Parathyroid adenoma (tissue), 2 donors: Measurements from ENCODE around the gene TMEM50B.
"Not testable (repeated sequence)": the region's sequence is repeated elsewhere in the genome, so short reads cannot be mapped to it uniquely, and the experiment has no call there.

Experiments
- H2AFZ ChIP-seq: fragments of 300-600 bp; sonication (generic); one replicate; pipeline ENCODE4 v1.7.0; 2017; ENCODE audit warnings: antibody characterized with exemption, mild to moderate bottlenecking
- H3K27ac ChIP-seq: fragments of 300-600 bp; sonication (generic); one replicate; pipeline ENCODE4 v1.7.0; 2017
- H3K27me3 ChIP-seq: fragments of 300-600 bp; sonication (generic); one replicate; pipeline ENCODE4 v1.7.0; 2017; ENCODE audit warnings: low read length; ENCODE audit not compliant: control insufficient read depth, insufficient read depth
- H3K36me3 ChIP-seq: fragments of 300-600 bp; sonication (generic); one replicate; pipeline ENCODE4 v1.7.0; 2017; ENCODE audit warnings: low read length; ENCODE audit not compliant: control insufficient read depth, insufficient read depth
- H3K4me1 ChIP-seq: fragments of 300-600 bp; sonication (generic); one replicate; pipeline ENCODE4 v1.7.0; 2017; ENCODE audit warnings: control low read depth
- H3K4me2 ChIP-seq: fragments of 300-600 bp; sonication (generic); one replicate; pipeline ENCODE4 v1.7.0; 2017; ENCODE audit warnings: low read length
- H3K4me3 ChIP-seq: fragments of 300-600 bp; sonication (generic); one replicate; pipeline ENCODE4 v1.7.0; 2017; ENCODE audit warnings: low read depth, low read length
- H3K79me2 ChIP-seq: fragments of 300-600 bp; sonication (generic); one replicate; pipeline ENCODE4 v1.7.0; 2017; ENCODE audit warnings: control low read depth
- H3K9ac ChIP-seq: fragments of 300-600 bp; sonication (generic); one replicate; pipeline ENCODE4 v1.7.0; 2017; ENCODE audit warnings: mild to moderate bottlenecking
- H3K9me3 ChIP-seq: fragments of 300-600 bp; sonication (generic); one replicate; pipeline ENCODE4 v1.7.0; 2017; ENCODE audit warnings: low read length; ENCODE audit not compliant: control insufficient read depth
- CTCF ChIP-seq: fragments of 300-600 bp; sonication (generic); IDR thresholded peaks from one replicate; pipeline ENCODE4 v1.7.0; 2017; ENCODE audit warnings: antibody characterized with exemption, mild to moderate bottlenecking
- donor health status: primary hyperparathyroidism.

TMEM50B gene

DNA sequence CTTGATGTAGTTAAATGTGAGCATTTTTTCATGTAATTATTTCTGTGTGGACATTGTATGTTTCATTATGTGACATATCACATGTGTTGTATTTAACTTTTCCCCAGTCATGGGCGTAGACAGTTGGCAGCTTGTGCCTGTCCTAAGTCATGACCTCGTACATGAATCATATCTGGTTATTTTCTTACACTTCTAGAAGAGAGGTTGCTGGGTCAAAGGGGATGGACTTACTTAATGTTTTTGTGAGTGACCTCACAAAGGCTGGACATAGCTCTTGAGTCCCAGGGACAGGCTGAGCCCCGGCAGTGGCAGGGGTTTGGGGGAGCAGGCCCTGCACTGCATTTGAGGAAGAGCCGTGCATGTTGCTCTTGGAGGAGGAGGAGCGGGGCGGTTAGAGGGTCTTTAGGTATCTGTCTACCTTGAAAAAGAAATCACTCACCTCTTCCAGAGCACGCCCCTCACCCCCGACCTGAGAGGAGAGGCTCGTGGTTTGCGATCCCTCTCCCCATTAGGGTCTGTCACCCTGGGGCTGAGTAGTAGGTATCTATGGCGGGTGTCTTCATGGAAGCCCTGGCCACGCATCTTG, 60.1 kb downstream of the TMEM50B start:
- H3K79me2 ChIP-seq: peaks cover 2% of the 10 kb centered on the region
- H3K27me3 ChIP-seq: no peaks in the 10 kb centered on the region
- no peaks in the 10 kb centered on the region for H3K9me3 ChIP-seq
- H3K4me3 ChIP-seq: no peak overlapping the region
- no peak for TF ChIP-seq CTCF
- H3K4me1 ChIP-seq: no peaks in the 10 kb centered on the region
- H3K27ac ChIP-seq: no peak overlapping the region
- H2AFZ ChIP-seq: no peak overlapping the region
- no peaks in the 10 kb centered on the region for H3K36me3 ChIP-seq
- H3K4me2 ChIP-seq: no peak overlapping the region
- H3K9ac ChIP-seq: no peak overlapping the region

DNA sequence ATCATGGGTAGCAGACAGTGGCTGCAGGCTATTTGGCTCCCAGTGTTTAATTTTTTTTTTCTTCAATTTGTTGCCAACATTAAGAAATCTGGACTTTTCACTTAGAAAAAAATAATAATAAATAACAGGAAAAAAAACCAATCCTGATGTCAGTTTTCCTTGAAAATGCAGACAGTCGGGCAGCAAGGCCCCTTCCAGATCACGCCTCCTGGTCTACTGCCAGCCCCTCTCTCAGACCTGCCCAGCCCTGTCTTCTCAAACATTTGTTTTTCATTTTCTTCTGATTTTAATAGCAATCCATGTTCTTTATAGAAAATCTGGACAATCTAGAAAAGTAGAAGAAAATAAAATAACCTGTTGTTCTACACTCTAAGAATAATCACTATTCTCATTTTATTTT, 61.1 kb downstream of the TMEM50B start:
- Histone ChIP-seq H3K27me3 (no peaks in the 10 kb centered on the region), H3K27ac (no peak overlapping the region), H3K9me3 (no peaks in the 10 kb centered on the region), H3K79me2 (peaks cover 2% of the 10 kb centered on the region), H2AFZ (no peak overlapping the region), H3K4me1 (no peaks in the 10 kb centered on the region), H3K9ac (no peak overlapping the region), H3K4me2 (no peak overlapping the region), H3K36me3 (no peaks in the 10 kb centered on the region), H3K4me3 (no peak overlapping the region)
- no peak for TF ChIP-seq CTCF

- Histone ChIP-seq H3K79me2 (no peaks in the 10 kb centered on the region), H3K9me3 (no peaks in the 10 kb centered on the region), H3K4me3 (no peak overlapping the region), H3K27me3 (no peaks in the 10 kb centered on the region), H2AFZ (no peak overlapping the region), H3K36me3 (no peaks in the 10 kb centered on the region), H3K4me1 (no peaks in the 10 kb centered on the region), H3K4me2 (no peak overlapping the region), H3K9ac (no peak overlapping the region), H3K27ac (no peak overlapping the region)
- TF ChIP-seq CTCF: no peak
Observed at GRCh38 chr21:33414926-33415325, 64.8 kb downstream of the TMEM50B start.

- Histone ChIP-seq H3K36me3 (no peaks in the 10 kb centered on the region), H3K27ac (no peak overlapping the region), H3K9ac (no peak overlapping the region), H3K79me2 (no peaks in the 10 kb centered on the region), H2AFZ (no peak overlapping the region), H3K4me1 (no peaks in the 10 kb centered on the region), H3K4me3 (no peak overlapping the region), H3K27me3 (no peaks in the 10 kb centered on the region), H3K4me2 (no peak overlapping the region), H3K9me3 (no peaks in the 10 kb centered on the region)
- TF ChIP-seq CTCF: no peak
Observed at GRCh38 chr21:33414068-33414467, 65.7 kb downstream of the TMEM50B start.

DNA sequence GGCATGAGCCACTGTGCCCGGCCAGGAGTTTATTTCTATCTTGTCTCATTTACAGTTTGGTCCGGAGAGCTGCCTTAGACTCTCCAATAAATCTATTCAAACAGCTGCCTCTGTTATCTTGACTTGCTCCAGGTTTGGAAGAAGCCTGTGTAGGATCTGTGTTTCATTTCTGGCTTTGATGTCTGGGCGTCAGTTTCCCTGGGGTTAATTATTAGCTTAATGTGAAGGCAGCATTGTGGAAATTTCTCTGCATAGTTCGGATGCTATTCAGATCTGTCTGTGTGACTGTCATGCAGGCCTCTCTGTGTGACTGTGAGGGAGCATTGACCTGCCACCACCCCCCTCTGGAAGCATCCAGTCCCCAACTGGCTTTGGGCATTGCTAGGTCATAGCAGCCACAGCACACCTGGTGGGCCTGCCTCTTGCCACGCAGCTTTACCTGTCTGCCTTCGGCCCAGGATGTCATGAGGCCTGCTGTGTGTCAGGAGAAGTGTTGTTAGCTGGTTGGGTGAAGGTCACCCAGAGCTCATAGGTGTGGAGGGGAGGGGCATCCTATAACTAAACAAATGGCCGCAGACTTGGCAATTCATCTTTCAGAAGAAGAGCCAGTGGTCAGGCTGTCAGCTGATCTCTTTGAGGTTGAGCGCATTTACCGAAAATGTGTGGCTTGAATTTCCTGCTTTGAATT, 66.8 kb downstream of the TMEM50B start:
- no peaks in the 10 kb centered on the region for H3K27me3 ChIP-seq
- no peak overlapping the region for H3K4me3 ChIP-seq
- H3K27ac ChIP-seq: no peak overlapping the region
- H3K36me3 ChIP-seq: no peaks in the 10 kb centered on the region
- H3K79me2 ChIP-seq: peaks cover 3% of the 10 kb centered on the region
- no peaks in the 10 kb centered on the region for H3K4me1 ChIP-seq
- H3K4me2 ChIP-seq: no peak overlapping the region
- H2AFZ ChIP-seq: no peak overlapping the region
- no peaks in the 10 kb centered on the region for H3K9me3 ChIP-seq
- no peak overlapping the region for H3K9ac ChIP-seq
- TF ChIP-seq CTCF: no peak

DNA sequence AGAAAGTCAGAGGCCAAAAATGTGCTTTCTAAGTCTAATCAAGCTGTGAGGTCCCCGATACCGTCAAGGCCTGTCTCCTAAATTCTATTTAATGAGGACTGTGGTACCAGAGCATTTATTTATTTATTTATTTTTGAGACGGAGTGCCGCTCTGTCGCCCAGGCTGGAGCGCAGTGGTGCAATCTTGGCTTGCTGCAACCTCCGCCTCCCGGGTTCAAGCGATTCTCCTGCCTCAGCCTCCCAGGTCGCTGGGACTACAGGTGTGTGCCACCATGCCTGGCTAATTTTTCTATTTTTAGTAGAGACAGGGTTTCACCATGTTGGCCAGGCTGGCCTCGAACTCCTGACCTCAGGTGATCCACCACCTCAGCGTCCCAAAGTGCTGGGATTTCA, 67.3 kb downstream of the TMEM50B start:
- not testable (repeated sequence) for H3K9ac ChIP-seq, H3K27ac ChIP-seq

More for the DNA sequence above, 67.3 kb downstream of the TMEM50B start:
- not testable (repeated sequence) for H3K9me3 ChIP-seq, H3K79me2 ChIP-seq, H3K4me1 ChIP-seq, H3K36me3 ChIP-seq, H3K4me2 ChIP-seq, H3K4me3 ChIP-seq, H3K27me3 ChIP-seq, H2AFZ ChIP-seq
